A673 (cell line): Measurements from ENCODE around the gene TNFSF11. TPM values are rescaled to one million over a fixed set of nuclear protein-coding genes. Genes with fewer than 3 reads are reported as not detected.

ENCODE experiments used
- BruUV-seq: library from RNA; stranded (reverse); fragments of 400-500 nt; replicated peaks from 2 replicates; lab custom pipeline; 2021; lab: Mats Ljungman, UMichigan
- CTCF ChIA-PET: fragments of 300-600 bp; sonication (Branson Sonifier 250); formaldehyde crosslinking; loops from one replicate; lab custom pipeline; 2022; ENCODE audit warnings: antibody characterized with exemption; lab: Charles Lee
- POLR2A ChIA-PET: fragments of 300-600 bp; sonication (Branson Sonifier 250); formaldehyde crosslinking; loops from one replicate; lab custom pipeline; 2022; ENCODE audit warnings: antibody characterized with exemption; ENCODE audit not compliant: low non-redundant PET; lab: Charles Lee
- DNase-seq: peaks from one replicate; pipeline ENCODE4 v3.0.0-alpha.2; 2015; ENCODE audit warnings: low spot score
- H3K27ac ChIP-seq: fragments of 200-600 bp; sonication (generic); 2 replicates; pipeline ENCODE4 v1.5.1; 2016; ENCODE audit warnings: mixed run types, low read depth, mild to moderate bottlenecking, mixed read lengths, antibody characterized with exemption, low read length; ENCODE audit not compliant: poor library complexity, severe bottlenecking
- H3K27me3 ChIP-seq: fragments of 200-600 bp; sonication (generic); replicated peaks from 2 replicates; pipeline ENCODE4 v1.6.1; 2017; ENCODE audit warnings: mixed run types, low read depth, mild to moderate bottlenecking, mixed read lengths, antibody characterized with exemption, low read length; ENCODE audit not compliant: insufficient read depth, poor library complexity
- H3K36me3 ChIP-seq: fragments of 200-600 bp; sonication (generic); 2 replicates; pipeline ENCODE4 v1.6.1; 2016; ENCODE audit warnings: mixed run types, mild to moderate bottlenecking, mixed read lengths, antibody characterized with exemption, low read length; ENCODE audit not compliant: insufficient read depth, poor library complexity, severe bottlenecking
- H3K4me1 ChIP-seq: fragments of 200-600 bp; sonication (generic); 2 replicates; pipeline ENCODE4 v1.6.1; 2017; ENCODE audit warnings: mixed run types, mild to moderate bottlenecking, mixed read lengths, antibody characterized with exemption, low read length; ENCODE audit not compliant: insufficient read depth, poor library complexity, severe bottlenecking
- H3K4me3 ChIP-seq: fragments of 200-600 bp; sonication (generic); 2 replicates; pipeline ENCODE4 v1.5.1; 2016; ENCODE audit warnings: low read depth, mixed run types, mild to moderate bottlenecking, mixed read lengths, low read length; ENCODE audit not compliant: poor library complexity, severe bottlenecking
- H3K9me3 ChIP-seq: fragments of 200-600 bp; sonication (generic); 2 replicates; pipeline ENCODE4 v1.6.1; 2016; ENCODE audit warnings: mixed run types, low read depth, mild to moderate bottlenecking, mixed read lengths, antibody characterized with exemption, low read length; ENCODE audit not compliant: poor library complexity, severe bottlenecking
- CTCF ChIP-seq: fragments of 300-800, 200-600 bp; sonication (generic); conservative IDR thresholded peaks from 2 replicates; pipeline ENCODE4 v1.5.1; 2017; ENCODE audit warnings: low read depth, mild to moderate bottlenecking, antibody characterized with exemption, low read length, moderate library complexity, mixed read lengths
- EZH2 ChIP-seq: fragments of 200-600 bp; sonication (generic); IDR thresholded peaks from 2 replicates; pipeline ENCODE4 v1.6.1; 2017; ENCODE audit warnings: borderline replicate concordance, low read depth, mild to moderate bottlenecking, mixed read lengths, antibody characterized with exemption, low read length; ENCODE audit not compliant: poor library complexity, severe bottlenecking
- intact Hi-C: fragments of 100-400 bp; cut with micrococcal nuclease; formaldehyde crosslinking; loops from one replicate; pipeline ENCODE4 v1.10.0; 2022; ENCODE audit not compliant: unreplicated experiment
- total RNA-seq: library from RNA; stranded (reverse); gene quantifications from 2 replicates; pipeline ENCODE4 v1.2.3, GENCODE V29; 2021

The TNFSF11 gene
- total RNA-seq, 1 experiment from 2014 or later = not detected

GRCh38 chr13:42625611-42626010 lies 51.7 kb downstream of the TNFSF11 start:
- CTCF ChIA-PET = no interaction called here

GRCh38 chr13:42626176-42626860 lies 52.4 kb downstream of the TNFSF11 start:
- intact Hi-C loops = no loop called here
- POLR2A ChIA-PET = no interaction called here
- BruUV-seq = no TSS peak

More at GRCh38 chr13:42625611-42626010, 51.7 kb downstream of the TNFSF11 start:
- Histone ChIP-seq H3K36me3 (no peaks in the 10 kb centered on the region), H3K4me1 (no peaks in the 10 kb centered on the region), H3K27ac (no peak overlapping the region), H3K9me3 (no peaks in the 10 kb centered on the region), H3K4me3 (no peak overlapping the region), H3K27me3 (peaks cover 13% of the 10 kb centered on the region)
- intact Hi-C loops = no loop called here
- no peak for DNase-seq
- BruUV-seq = no TSS peak
- no peak for TF ChIP-seq EZH2
- no peak for TF ChIP-seq CTCF
- POLR2A ChIA-PET = no interaction called here

GRCh38 chr13:42628666-42629065 lies 54.7 kb downstream of the TNFSF11 start:
- CTCF ChIA-PET = no interaction called here
- Histone ChIP-seq H3K27ac (no peak overlapping the region), H3K4me1 (no peaks in the 10 kb centered on the region), H3K9me3 (no peaks in the 10 kb centered on the region), H3K4me3 (no peak overlapping the region), H3K36me3 (no peaks in the 10 kb centered on the region), H3K27me3 (peaks cover 5% of the 10 kb centered on the region)
- BruUV-seq = no TSS peak
- POLR2A ChIA-PET = no interaction called here
- DNase-seq = no peak
- TF ChIP-seq EZH2 = no peak
- intact Hi-C loops = no loop called here

More at GRCh38 chr13:42626176-42626860, 52.4 kb downstream of the TNFSF11 start:
- CTCF ChIA-PET = no interaction called here
- Histone ChIP-seq H3K4me1 (no peaks in the 10 kb centered on the region), H3K27me3 (peaks cover 13% of the 10 kb centered on the region), H3K36me3 (no peaks in the 10 kb centered on the region), H3K4me3 (no peak overlapping the region), H3K9me3 (no peaks in the 10 kb centered on the region), H3K27ac (no peak overlapping the region)
- no peak for TF ChIP-seq EZH2
- no peak for TF ChIP-seq CTCF
- DNase-seq = no peak
